ENCODE measurements around the gene HLA-DPB1.

Gene HLA-DPB1

GRCh38 chr6:33105386-33105785 lies 29.6 kb downstream of the HLA-DPB1 start:
- DNase-seq = no peak

DNA sequence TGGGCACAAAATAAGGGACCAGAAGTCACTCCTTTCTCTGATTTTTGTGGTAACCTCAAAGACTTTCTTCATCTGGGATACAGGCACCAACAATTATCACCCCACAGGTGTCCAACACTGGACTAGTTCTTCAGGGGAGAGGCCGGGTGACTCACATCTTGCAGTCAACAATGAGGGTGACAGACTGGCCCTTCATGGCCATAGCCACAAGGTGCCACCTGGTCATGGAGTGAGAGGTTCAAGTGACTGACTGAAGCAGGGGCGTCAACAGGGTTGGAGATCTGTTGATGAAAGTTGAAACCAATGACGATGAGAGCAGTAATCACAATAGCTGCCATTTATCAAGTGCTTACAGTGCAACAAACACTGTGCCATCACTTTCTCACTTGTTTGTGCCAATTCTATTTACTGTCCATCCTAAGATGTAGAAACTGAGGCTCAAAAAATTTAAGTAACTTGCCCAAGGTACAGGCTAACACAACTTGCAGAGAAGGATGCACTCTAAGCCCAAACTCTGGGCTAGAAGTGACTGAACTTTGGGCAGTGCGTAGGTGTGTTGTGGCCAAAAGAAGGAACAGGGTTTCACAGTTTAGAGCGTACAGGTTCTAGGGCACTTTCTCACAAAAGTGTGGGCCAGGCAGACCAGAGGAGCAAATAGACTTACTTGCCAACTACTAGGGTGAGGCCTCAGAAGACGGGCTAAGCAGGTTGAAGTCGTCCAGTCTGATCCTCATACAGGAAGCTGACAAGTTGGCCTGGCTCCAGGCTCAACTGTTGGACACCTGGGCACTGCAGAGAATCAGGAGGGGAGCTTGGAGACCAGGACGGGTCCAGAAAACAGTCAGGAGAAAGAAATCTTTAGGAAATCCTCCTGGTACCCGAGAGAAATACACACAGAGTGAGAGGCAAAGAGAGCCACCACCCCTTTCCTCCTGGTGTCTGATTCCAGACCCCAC lies 30.4 kb downstream of the HLA-DPB1 start:
- no peak for DNase-seq

DNA sequence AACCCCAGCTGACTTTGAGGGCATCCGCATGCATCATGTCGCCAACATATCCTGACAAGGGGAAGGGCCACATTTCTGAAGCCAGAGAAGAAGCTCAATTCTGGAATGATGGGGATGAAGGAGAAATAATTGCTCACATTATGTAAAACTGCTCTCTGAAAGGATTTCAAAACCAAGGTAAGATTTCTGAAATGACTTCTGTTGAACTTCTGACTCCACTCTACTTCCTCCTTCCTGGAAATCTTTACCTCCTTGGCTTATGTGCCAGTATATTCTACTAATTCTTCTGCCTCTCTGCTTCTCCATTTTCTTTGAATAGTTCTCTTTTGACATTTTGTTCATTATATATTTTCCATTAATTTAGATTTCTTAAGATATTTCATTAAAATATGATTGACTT lies 31.9 kb downstream of the HLA-DPB1 start:
- DNase-seq = no peak

DNA sequence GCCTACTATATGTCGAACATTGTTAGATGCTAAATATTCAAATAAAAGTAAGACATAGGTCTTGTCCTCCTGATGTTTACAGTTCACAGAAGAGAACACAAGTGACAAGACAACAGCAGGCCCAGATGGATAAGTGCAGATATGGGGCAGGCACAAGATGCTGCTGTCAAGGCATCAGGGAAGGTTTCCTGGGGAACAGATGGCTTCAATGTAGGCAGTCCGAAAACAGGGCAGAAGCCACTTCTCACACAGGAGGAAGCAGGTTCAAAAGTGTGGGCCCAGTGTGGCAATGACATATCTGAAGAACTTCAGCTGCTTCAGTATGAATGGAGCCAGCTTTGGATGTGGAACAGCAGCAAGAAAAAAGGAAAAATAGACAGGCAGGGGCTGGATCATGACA lies 32.5 kb downstream of the HLA-DPB1 start:
- DNase-seq = no peak

- DNase-seq = no peak
These were observed 36.4 kb downstream of the HLA-DPB1 start for GRCh38 chr6:33112148-33112547.

- no peak for DNase-seq
These were observed 38.0 kb downstream of the HLA-DPB1 start for GRCh38 chr6:33113755-33114154.

DNA sequence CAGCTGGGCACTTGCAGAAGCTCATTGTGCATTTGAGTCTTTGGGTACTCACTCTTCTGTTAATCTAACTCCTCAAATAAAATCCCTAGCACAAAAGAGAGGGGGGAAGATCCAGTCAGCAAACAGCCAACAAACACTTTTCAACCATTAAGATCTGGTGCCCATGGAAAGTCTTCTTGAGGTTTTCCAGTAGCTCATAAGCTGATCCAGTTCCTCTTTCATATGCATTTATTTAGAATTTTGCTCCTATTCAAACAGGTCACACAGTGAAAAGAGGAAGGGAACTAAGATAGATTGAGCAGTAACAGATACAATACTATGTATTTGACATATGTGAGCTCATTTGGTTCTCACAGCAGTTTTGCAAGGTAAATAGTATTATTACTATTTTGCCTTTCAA lies 38.6 kb downstream of the HLA-DPB1 start:
- no peak for DNase-seq

- DNase-seq = no peak
These were observed 40.6 kb downstream of the HLA-DPB1 start for GRCh38 chr6:33116417-33116816.

- no peak for DNase-seq
These were observed 41.3 kb downstream of the HLA-DPB1 start for GRCh38 chr6:33116841-33117711.

- no peak for DNase-seq
These were observed 42.1 kb downstream of the HLA-DPB1 start for GRCh38 chr6:33117811-33118277.

DNA sequence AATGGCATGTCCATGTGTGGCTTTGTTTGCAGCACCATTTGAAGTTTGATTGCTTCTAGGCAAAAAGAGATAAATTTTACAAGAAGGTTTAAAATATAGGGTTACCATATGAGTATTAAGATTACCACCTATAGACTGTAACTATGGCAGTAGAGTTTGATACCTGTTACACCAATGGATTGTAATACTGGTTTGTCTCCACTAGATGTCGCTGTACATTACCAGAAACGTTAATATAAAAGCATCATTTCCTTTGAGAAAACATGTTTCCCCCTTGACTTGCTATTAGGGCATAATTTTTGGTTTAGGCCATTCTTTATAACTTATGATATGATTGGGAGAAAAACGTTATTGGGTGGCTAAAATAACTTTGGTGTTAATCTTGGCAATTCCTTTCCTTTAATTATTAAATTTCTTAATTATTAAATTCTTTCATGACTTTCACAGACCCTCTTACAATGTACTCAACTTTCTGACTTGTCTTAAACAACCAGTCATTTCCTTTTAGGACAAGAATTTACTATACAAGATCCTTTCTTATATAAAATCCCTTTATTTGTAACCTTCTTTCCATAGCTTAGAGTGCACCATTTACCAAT lies 42.8 kb downstream of the HLA-DPB1 start:
- DNase-seq = no peak

- DNase-seq = no peak
These were observed 44.2 kb downstream of the HLA-DPB1 start for GRCh38 chr6:33120001-33120400.

- no peak for DNase-seq
These were observed 47.4 kb downstream of the HLA-DPB1 start for GRCh38 chr6:33123181-33123580.

DNA sequence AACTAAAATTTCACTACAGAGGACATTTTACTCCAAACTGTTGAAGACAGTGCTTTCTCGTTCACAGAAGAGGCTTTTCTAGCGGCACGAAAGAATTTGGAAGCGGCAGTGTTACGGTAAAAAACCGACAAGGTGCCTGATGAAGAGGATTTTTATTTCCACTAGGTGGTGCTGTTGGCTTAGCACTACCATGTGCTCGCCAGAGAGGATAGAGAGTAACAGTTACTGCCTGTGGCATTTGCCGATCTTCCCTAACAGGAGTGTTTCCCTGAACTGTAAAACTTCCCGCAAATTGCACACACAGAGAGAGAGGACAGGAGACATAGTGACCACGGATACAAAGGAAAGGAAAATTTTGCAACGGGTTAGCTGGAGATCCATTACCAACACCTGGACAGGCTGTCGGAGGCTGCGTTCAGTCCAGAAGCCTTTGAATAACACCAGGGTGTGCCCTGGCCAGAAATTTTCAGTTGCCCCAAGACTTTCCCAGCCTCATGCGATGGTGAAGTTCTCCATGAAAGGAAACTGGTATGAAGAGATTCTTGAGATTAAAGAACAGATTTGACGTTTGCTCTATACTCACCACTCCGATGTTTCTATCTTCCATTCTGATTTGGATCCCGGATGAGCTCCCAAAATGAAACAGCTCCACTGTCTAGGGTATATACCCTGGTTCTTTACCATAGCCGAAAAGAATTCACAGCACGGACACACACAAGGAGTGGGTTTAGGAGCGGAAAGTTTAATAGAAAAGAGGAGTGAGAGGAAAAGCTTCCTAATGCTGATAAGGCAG lies 48.1 kb downstream of the HLA-DPB1 start:
- no peak for DNase-seq

- DNase-seq = no peak
These were observed 48.7 kb downstream of the HLA-DPB1 start for GRCh38 chr6:33124525-33124901.

DNA sequence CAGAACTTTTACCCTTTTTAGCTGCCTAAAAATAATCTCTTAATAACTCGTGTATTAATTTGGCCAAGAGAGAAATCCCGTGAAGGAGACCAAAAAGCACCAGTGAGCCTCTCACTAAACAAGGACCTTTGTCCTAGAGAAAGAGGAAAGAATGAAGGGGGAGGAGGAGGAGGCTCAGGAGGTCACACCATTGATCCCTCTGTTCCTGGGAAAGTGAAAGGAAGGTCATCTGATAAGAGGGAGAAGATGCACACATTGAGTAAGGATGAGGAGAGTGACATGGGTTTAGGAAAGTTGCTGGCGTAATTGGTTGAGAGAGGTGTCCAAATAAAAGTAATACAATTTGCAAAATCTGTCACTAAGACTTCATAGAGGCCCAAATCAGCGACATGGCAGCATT lies 49.2 kb downstream of the HLA-DPB1 start:
- DNase-seq = no peak

DNA sequence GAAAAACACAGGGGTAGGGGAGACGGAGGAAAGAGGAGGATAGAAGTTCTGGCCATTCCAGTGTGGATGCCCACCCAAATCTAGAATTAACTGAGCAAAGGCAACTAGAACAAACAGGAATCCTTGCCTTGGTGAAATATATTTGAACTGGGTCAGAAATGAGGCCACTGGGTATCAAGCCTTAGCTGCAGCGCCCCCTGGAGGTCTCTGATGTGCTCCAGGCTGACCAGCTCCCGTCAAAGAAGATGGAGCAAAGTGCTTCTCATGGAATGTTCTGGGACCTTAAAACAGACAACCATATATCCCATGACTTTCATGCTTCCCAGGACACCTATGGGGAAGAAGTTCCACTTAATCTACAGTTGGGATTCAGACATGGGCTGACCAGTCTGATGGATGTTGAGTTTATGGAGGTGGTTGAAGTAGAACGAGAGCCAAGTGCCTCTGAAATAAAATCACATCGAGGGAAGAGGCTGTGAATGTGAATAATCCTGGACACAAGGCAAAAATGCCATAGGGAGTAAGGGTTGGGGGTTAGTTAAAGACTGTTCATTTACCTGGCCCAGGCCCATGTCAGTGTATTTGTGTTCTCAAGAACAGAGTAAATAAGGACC lies 50.4 kb downstream of the HLA-DPB1 start:
- no peak for DNase-seq

DNA sequence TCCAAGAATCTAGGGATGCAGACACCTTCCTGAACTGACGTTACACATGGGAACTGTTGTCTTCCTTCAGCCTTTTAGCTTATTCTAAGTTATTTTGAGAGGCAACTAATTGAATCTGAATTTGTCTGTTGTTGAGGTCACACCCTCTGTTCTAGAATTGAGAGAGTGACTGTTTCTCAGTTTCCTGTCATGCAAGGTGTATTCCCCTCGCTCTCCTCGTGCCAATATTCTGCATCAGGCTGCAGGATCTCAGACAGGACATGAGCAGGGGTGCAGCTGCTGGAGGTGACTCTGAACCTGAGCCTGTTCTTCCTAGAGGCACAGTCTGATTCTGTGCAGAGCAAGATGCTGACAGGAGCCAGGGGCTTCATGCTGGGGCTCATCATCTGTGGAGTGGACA lies 52.5 kb downstream of the HLA-DPB1 start:
- DNase-seq = no peak

DNA sequence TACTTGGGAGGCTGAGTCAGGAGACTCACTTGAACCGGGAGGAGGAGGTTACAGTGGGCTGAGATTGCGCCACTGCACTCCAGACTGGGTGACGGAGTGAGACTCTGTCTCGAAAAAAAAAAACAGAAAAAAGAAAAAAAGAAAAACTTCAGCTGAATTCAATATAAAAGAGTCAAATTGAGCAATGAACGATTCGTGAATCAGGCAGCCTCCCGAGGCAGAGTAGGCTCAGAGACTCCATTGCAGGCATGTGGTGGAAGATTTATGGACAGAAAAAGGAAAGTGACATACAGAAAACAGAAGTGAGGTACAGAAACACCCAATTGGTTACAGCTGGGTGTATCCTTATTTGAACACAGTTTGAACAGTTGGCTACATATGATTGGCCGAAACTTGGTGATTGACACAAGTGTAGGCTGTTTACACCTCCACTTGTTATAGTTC lies 56.3 kb downstream of the HLA-DPB1 start:
- DNase-seq = no peak

- no peak for DNase-seq
These were observed 60.6 kb downstream of the HLA-DPB1 start for GRCh38 chr6:33136310-33136900.

Measured in GOT3 (cell line).